H1 (cell line): ENCODE measurements around the gene BRS3.

ENCODE experiments used
- ATF2 ChIP-seq: IDR thresholded peaks from 2 replicates; pipeline ENCODE4 v1.6.1; 2012; ENCODE audit warnings: low read length, inconsistent platforms
- CEBPB ChIP-seq: IDR thresholded peaks from 2 replicates; pipeline ENCODE4 v1.6.1; 2012; ENCODE audit warnings: low read depth, low read length
- CHD1 ChIP-seq: IDR thresholded peaks from 2 replicates; pipeline ENCODE4 v1.6.1; 2012; ENCODE audit warnings: low read depth, low read length, improper control_type of control experiment
- EZH2 ChIP-seq: fragments of 200-600 bp; sonication (generic); IDR thresholded peaks from 2 replicates; pipeline ENCODE4 v1.7.1; 2012; ENCODE audit warnings: low read depth, mild to moderate bottlenecking, moderate library complexity, low read length, inconsistent platforms; ENCODE audit not compliant: severe bottlenecking
- KDM5A ChIP-seq: fragments of 200-600 bp; IDR thresholded peaks from 2 replicates; pipeline ENCODE4 v1.7.1; 2012; ENCODE audit warnings: mild to moderate bottlenecking, low read length, inconsistent platforms, mixed read lengths
- MAX ChIP-seq: IDR thresholded peaks from 2 replicates; pipeline ENCODE4 v1.6.1; 2012; ENCODE audit warnings: inconsistent platforms
- POLR2A ChIP-seq, 2 experiments: IDR thresholded peaks; 1 replicate in 1 of 2; 2 replicates in 1 of 2; pipeline ENCODE4 v1.6.1; 2011; ENCODE audit warnings: low read depth in 2 of 2, low read length in 2 of 2, mild to moderate bottlenecking in 2 of 2; ENCODE audit errors: control extremely low read depth in 1 of 2
- POLR2AphosphoS5 ChIP-seq: IDR thresholded peaks from 2 replicates; pipeline ENCODE4 v1.6.1; 2011; ENCODE audit warnings: low read depth, low read length
- RAD21 ChIP-seq, 2 experiments: IDR thresholded peaks in 1 of 2; conservative IDR thresholded peaks in 1 of 2; 2 replicates each; pipeline ENCODE4 v1.6.1; 2011; ENCODE audit warnings: low read depth in 2 of 2, low read length in 2 of 2, improper control_type of control experiment in 1 of 2, inconsistent platforms in 1 of 2, mild to moderate bottlenecking in 1 of 2, moderate library complexity in 1 of 2
- RFX5 ChIP-seq: IDR thresholded peaks from 2 replicates; pipeline ENCODE4 v1.6.1; 2011; ENCODE audit warnings: low read depth, low read length, improper control_type of control experiment, borderline replicate concordance
- SIX5 ChIP-seq: IDR thresholded peaks from 2 replicates; pipeline ENCODE4 v1.6.1; 2011; ENCODE audit warnings: mild to moderate bottlenecking, low read depth, low read length
- TAF1 ChIP-seq: IDR thresholded peaks from 2 replicates; pipeline ENCODE4 v1.6.1; 2011; ENCODE audit warnings: mild to moderate bottlenecking, low read depth, low read length
- YY1 ChIP-seq: IDR thresholded peaks from 2 replicates; pipeline ENCODE4 v1.6.1; 2011; ENCODE audit warnings: low read depth, mild to moderate bottlenecking, low read length
- TF ChIP-seq, protein P1 (sequence below), 3 experiments: IDR thresholded peaks; 1 replicate in 2 of 3; 2 replicates in 1 of 3; pipeline versions ENCODE4 v1.5.1 to v1.6.1; 2011; ENCODE audit warnings: low read length in 3 of 3, mild to moderate bottlenecking in 3 of 3, inconsistent platforms in 2 of 3, low read depth in 1 of 3, moderate library complexity in 1 of 3; ENCODE audit not compliant: insufficient read depth in 1 of 3; ENCODE audit errors: control extremely low read depth in 1 of 3

- TF ChIP-seq YY1 (no peak), RAD21 (IDR thresholded peaks at IDR 0.05 in 1 of 2, conservative IDR thresholded peaks at IDR 0.05 in 1 of 2; ENCODE audit: low read depth in 2 of 2, low read length in 2 of 2) (no peak), POLR2A (IDR thresholded peaks at IDR 0.05; ENCODE audit: control extremely low read depth in 1 of 2, low read depth in 2 of 2, low read length in 2 of 2) (no peak), SIX5 (no peak), ATF2 (no peak), MAX (no peak), CEBPB (no peak), CHD1 (no peak), KDM5A (no peak), POLR2AphosphoS5 (no peak), EZH2 (no peak), RFX5 (no peak), TAF1 (no peak)
- TF ChIP-seq, protein P1, sequence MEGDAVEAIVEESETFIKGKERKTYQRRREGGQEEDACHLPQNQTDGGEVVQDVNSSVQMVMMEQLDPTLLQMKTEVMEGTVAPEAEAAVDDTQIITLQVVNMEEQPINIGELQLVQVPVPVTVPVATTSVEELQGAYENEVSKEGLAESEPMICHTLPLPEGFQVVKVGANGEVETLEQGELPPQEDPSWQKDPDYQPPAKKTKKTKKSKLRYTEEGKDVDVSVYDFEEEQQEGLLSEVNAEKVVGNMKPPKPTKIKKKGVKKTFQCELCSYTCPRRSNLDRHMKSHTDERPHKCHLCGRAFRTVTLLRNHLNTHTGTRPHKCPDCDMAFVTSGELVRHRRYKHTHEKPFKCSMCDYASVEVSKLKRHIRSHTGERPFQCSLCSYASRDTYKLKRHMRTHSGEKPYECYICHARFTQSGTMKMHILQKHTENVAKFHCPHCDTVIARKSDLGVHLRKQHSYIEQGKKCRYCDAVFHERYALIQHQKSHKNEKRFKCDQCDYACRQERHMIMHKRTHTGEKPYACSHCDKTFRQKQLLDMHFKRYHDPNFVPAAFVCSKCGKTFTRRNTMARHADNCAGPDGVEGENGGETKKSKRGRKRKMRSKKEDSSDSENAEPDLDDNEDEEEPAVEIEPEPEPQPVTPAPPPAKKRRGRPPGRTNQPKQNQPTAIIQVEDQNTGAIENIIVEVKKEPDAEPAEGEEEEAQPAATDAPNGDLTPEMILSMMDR (IDR thresholded peaks at IDR 0.05; ENCODE audit: control extremely low read depth in 1 of 3, insufficient read depth in 1 of 3, low read depth in 1 of 3, low read length in 3 of 3): no peak
Measured at GRCh38 chrX:136529795-136530194, 42.0 kb downstream of the BRS3 start.
